ENCODE data around the gene QRSL1. TPM values are rescaled to one million over a fixed set of nuclear protein-coding genes. Genes with fewer than 3 reads are reported as not detected.

Gene QRSL1
- total RNA-seq, 4 donors from 2014 or later: 6.4 to 10.4 (median 7.0) TPM

DNA sequence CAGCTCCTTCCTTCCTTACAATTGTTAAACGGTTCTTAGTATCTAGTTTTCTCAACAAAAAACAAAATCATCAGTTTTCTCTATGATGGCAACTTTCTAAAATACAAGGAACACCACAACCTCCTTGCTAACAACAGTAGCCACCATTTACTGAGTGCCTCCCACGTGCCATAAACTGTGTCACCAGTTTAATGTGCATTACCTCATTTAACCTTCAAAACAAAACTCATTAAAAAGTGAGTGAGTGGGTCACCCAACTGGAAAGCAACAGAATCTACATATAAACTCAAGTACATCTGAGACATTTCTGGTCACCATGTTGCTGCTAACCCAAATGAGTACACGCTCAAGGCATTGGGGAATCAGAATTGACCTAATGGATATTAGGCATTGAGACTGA is 11.1 kb upstream of the QRSL1 start:
- DNase-seq (ENCODE audit: low spot score in 2 of 2): no peak
- WGBS: 83% methylated on average over 3 of the region's 3 CpGs
- no peaks in the 10 kb centered on the region for H3K9me3 ChIP-seq
- H3K27me3 ChIP-seq: no peaks in the 10 kb centered on the region
- no peaks in the 10 kb centered on the region for H3K4me1 ChIP-seq
- peaks cover 4% of the 10 kb centered on the region for H3K36me3 ChIP-seq
- H3K4me3 ChIP-seq: no peak overlapping the region
- no peak overlapping the region for H3K27ac ChIP-seq
- TF ChIP-seq POLR2AphosphoS5 (IDR thresholded peaks at IDR 0.05): no peak
- no peak for TF ChIP-seq EP300 (IDR thresholded peaks at IDR 0.05)
- TF ChIP-seq, protein P1, sequence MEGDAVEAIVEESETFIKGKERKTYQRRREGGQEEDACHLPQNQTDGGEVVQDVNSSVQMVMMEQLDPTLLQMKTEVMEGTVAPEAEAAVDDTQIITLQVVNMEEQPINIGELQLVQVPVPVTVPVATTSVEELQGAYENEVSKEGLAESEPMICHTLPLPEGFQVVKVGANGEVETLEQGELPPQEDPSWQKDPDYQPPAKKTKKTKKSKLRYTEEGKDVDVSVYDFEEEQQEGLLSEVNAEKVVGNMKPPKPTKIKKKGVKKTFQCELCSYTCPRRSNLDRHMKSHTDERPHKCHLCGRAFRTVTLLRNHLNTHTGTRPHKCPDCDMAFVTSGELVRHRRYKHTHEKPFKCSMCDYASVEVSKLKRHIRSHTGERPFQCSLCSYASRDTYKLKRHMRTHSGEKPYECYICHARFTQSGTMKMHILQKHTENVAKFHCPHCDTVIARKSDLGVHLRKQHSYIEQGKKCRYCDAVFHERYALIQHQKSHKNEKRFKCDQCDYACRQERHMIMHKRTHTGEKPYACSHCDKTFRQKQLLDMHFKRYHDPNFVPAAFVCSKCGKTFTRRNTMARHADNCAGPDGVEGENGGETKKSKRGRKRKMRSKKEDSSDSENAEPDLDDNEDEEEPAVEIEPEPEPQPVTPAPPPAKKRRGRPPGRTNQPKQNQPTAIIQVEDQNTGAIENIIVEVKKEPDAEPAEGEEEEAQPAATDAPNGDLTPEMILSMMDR (IDR thresholded peaks at IDR 0.05): no peak
- TF ChIP-seq POLR2A (IDR thresholded peaks at IDR 0.05): no peak

DNA sequence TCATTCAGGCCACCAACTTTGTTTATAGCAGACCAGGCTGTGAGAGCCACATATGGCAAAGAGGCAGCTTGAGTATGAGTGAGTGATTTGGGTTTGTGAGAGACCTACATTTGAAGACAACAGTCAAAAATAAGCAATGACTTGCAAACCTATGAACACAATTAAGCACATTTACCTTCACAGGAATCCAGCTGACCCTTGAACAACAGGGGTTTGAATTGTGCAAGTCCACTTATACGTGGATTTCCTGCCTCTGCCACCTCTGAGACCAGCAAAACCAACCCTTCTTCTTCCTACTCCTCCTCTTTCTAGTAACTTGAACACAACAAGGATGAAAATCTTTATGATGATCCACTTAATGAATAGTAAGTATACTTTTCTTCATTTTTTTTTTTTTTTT is 10.2 kb upstream of the QRSL1 start:
- Histone ChIP-seq H3K4me3 (no peak overlapping the region), H3K36me3 (peaks cover 4% of the 10 kb centered on the region), H3K9me3 (no peaks in the 10 kb centered on the region), H3K27ac (no peak overlapping the region), H3K4me1 (no peaks in the 10 kb centered on the region), H3K27me3 (no peaks in the 10 kb centered on the region)
- 81% methylated on average over 1 of the region's 1 CpG for WGBS
- no peak for TF ChIP-seq POLR2A (IDR thresholded peaks at IDR 0.05)
- TF ChIP-seq, protein P1 (IDR thresholded peaks at IDR 0.05): no peak
- TF ChIP-seq EP300 (IDR thresholded peaks at IDR 0.05): no peak
- TF ChIP-seq POLR2AphosphoS5 (IDR thresholded peaks at IDR 0.05): no peak
- no peak for DNase-seq (ENCODE audit: low spot score in 2 of 2)

DNA sequence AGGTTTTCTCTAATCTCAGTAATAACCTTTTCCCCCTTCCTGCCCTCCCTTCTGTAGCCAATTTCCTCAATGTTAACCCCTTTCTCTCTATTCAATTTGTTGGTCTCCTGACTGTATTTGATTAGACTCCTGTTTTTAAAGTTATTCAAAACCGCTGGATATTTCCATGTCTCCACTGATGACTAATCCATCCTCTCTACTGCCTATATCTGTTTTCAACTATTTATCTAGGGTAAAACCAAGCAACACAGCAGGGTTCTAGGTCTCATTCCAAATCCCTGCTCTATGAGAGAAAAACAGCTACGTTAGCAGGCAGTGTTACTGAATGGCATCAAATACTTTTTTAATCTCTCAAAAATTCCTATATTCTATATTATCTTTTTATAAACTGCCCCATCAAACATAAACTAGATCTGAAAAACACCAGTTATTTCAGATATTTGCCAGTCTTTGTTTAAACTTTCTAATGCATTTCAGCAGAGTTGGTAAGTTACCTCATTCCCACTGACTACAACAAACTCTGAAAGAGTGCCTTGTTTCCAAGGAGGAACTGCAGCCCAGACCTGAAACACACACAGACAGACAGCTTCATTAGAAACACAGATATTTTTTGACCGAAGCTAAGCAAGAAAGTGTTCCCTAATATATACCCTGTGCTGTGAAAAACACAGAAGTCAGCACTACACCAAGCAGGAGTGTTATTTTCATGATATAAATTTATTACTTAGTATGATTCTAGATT is 8.3 kb upstream of the QRSL1 start:
- DNase-seq (ENCODE audit: low spot score in 2 of 2): no peak
- TF ChIP-seq, protein P1 (IDR thresholded peaks at IDR 0.05): no peak
- TF ChIP-seq EP300 (IDR thresholded peaks at IDR 0.05) (no peak), POLR2A (IDR thresholded peaks at IDR 0.05) (no peak), POLR2AphosphoS5 (IDR thresholded peaks at IDR 0.05) (no peak)
- no peaks in the 10 kb centered on the region for H3K27me3 ChIP-seq
- H3K27ac ChIP-seq: no peak overlapping the region
- H3K36me3 ChIP-seq: peaks cover 4% of the 10 kb centered on the region
- no peak overlapping the region for H3K4me3 ChIP-seq
- no peaks in the 10 kb centered on the region for H3K4me1 ChIP-seq
- H3K9me3 ChIP-seq: no peaks in the 10 kb centered on the region
- 88% methylated on average over 3 of the region's 3 CpGs for WGBS

DNA sequence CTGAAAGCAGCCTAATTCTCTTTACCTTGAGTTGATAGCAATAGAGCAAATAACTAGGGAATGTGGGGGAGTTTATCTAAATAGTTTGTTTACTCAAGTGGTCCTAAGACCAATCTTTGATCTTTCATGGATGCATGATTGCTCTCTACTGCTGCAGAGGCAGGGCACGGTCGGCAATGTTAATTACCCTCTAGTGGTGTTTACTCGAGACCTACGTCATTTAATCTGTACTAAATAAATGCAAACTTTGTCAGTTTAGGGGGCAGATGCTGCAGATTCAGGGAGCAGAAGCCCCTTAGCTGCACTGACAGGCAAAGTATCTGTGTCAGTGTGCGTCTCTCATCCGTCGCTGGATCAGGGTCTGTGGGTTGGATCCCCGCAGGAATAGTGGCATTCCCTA is 7.0 kb upstream of the QRSL1 start:
- Histone ChIP-seq H3K27ac (no peak overlapping the region), H3K27me3 (no peaks in the 10 kb centered on the region), H3K36me3 (no peaks in the 10 kb centered on the region), H3K9me3 (no peaks in the 10 kb centered on the region), H3K4me1 (no peaks in the 10 kb centered on the region), H3K4me3 (no peak overlapping the region)
- WGBS: 95% methylated on average over 8 of the region's 8 CpGs
- no peak for DNase-seq (ENCODE audit: low spot score in 2 of 2)
- TF ChIP-seq POLR2A (IDR thresholded peaks at IDR 0.05) (no peak), POLR2AphosphoS5 (IDR thresholded peaks at IDR 0.05) (no peak), EP300 (IDR thresholded peaks at IDR 0.05) (no peak)
- TF ChIP-seq, protein P1 (IDR thresholded peaks at IDR 0.05): no peak

DNA sequence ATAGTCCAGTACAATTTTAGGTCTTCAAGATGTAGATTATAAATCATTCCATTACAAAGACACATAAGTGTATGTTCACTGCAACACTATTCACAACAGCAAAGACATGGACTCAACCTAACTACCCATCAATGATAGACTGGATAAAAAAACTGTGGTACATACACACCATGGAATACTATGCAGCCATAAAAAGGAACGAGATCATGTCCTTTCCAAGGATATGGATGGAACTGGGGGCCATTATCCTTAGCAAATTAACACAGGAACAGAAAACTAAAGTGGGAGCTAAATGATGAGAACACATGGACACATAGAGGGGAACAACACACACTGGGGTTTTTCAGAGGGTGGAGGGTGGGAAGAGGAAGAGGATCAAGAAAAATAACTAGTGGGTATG is 6.3 kb upstream of the QRSL1 start:
- DNase-seq (ENCODE audit: low spot score in 2 of 2): no peak
- TF ChIP-seq EP300 (IDR thresholded peaks at IDR 0.05): no peak
- TF ChIP-seq, protein P1 (IDR thresholded peaks at IDR 0.05): no peak
- no peak for TF ChIP-seq POLR2A (IDR thresholded peaks at IDR 0.05)
- no peak for TF ChIP-seq POLR2AphosphoS5 (IDR thresholded peaks at IDR 0.05)
- WGBS: 88% methylated on average over 1 of the region's 1 CpG
- Histone ChIP-seq H3K27me3 (no peaks in the 10 kb centered on the region), H3K4me3 (no peak overlapping the region), H3K4me1 (no peaks in the 10 kb centered on the region), H3K9me3 (no peaks in the 10 kb centered on the region), H3K27ac (no peak overlapping the region), H3K36me3 (no peaks in the 10 kb centered on the region)

Measured in suprapubic skin (tissue), 4 donors.